GM13977 (cell line): ENCODE results near the gene MALT1.

ENCODE experiments used
- DNase-seq: peaks from one replicate; pipeline ENCODE4 v3.0.0; 2012; ENCODE audit warnings: low spot score
- CTCF ChIP-seq: IDR thresholded peaks from 2 replicates; pipeline ENCODE4 v1.5.1; 2012; ENCODE audit warnings: mild to moderate bottlenecking, control low read depth; ENCODE audit not compliant: insufficient read depth; ENCODE audit errors: extremely low read depth, missing control alignments
- in situ Hi-C: fragments of 300-500 bp; cut with MboI; formaldehyde crosslinking; loops from one replicate; pipeline ENCODE4 v1.12.0; 2022; ENCODE audit warnings: low sequenced_read_pairs, low pct_unique_long_range_greater_than_20kb, mixed read lengths, inconsistent platforms; ENCODE audit not compliant: unreplicated experiment

Gene MALT1

GRCh38 chr18:58653814-58654509 lies 17.3 kb upstream of the MALT1 start:
- DNase-seq, result no peak
- in situ Hi-C loops, result no loop called here
- no peak for TF ChIP-seq CTCF

- no peak for TF ChIP-seq CTCF
- in situ Hi-C loops, result no loop called here
- DNase-seq, result no peak
These were observed 16.2 kb upstream of the MALT1 start for GRCh38 chr18:58654896-58655614.

- DNase-seq, result no peak
- no peak for TF ChIP-seq CTCF
- in situ Hi-C loops, result no loop called here
These were observed 14.2 kb upstream of the MALT1 start for GRCh38 chr18:58657081-58657480.

GRCh38 chr18:58657494-58657893 lies 13.8 kb upstream of the MALT1 start:
- DNase-seq, result no peak
- TF ChIP-seq CTCF, result no peak
- in situ Hi-C loops, result no loop called here

- DNase-seq, result no peak
- no peak for TF ChIP-seq CTCF
- in situ Hi-C loops, result loop anchor here (10.0 kb wide), 1 partner anchor 125 kb away; no protein-coding TSS in a partner anchor
These were observed 11.6 kb upstream of the MALT1 start for GRCh38 chr18:58659691-58660090.

GRCh38 chr18:58660915-58661314 lies 10.3 kb upstream of the MALT1 start:
- DNase-seq, result no peak
- TF ChIP-seq CTCF, result no peak
- in situ Hi-C loops, result loop anchor here (10.0 kb wide), 1 partner anchor 126 kb away; no protein-coding TSS in a partner anchor
